ENCODE measurements around the gene KCNK4.

Gene KCNK4

DNA sequence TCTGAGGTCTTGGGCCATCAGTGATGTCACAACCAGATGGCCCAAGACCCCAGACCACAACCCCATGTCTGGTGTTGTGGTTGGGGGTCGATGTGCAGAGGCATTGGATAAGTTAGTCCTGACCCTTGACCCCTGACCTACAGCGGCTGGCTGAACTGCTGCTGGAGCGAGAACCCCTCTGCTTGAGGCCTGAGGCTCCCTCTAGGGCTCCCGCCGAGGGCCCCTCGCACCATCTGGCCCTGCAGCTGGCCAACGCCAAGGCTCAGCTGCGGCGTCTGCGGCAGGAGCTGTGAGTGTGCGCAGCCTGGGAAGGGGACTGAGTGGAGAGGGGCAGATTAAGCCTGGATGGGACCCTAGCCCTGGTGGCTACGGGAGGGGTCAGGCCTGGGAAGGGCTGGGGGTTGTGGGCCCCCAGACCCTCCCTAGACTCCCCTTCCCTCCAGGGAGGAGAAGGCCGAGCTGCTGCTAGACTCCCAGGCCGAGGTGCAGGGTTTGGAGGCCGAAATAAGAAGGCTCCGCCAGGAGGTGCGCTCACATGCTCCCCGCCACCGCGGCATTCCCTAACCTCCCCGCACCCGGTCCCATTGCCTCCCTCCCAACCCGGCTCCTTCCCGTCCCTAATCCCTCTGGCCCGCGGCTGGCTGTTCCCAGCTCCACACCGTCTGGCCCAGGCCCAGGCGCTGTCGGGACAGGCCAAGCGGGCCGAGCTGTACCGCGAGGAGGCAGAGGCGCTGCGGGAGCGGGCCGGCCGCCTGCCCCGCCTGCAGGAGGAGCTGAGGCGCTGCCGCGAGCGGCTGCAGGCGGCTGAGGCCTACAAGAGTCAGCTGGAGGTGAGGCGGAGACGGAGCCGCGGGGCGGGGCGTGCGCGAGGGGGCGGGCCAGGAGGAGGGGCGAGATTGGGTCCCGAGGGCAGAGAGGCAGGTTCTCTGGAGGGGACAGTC lies 51.0 kb downstream of the KCNK4 start:
- H3K27ac ChIP-seq (ENCODE audit: insufficient read depth in 1 of 2, low read depth in 1 of 2, low read length in 2 of 2, poor library complexity in 1 of 2, severe bottlenecking in 2 of 2): peak overlapping the region in 1 of 2 experiments; percentile 58
- 26% methylated on average over 43 of the region's 55 CpGs for WGBS (ENCODE audit: insufficient coverage)
- H3K36me3 ChIP-seq (ENCODE audit: control insufficient read depth in 4 of 4, insufficient read depth in 4 of 4, low read length in 3 of 4): peaks cover 0 to 11% (median 4%) of the 10 kb centered on the region in 4 experiments
- H3K4me3 ChIP-seq (ENCODE audit: control insufficient read depth in 1 of 7, extremely low read depth in 1 of 7, insufficient read depth in 4 of 7, low read depth in 2 of 7, low read length in 6 of 7): peak overlapping the region in 3 of 7 experiments; percentile 4 to 62 (median 45)
- H3K4me1 ChIP-seq (ENCODE audit: control extremely low read depth in 1 of 4, control insufficient read depth in 4 of 4, insufficient read depth in 4 of 4, low read length in 3 of 4): peaks cover 5 to 44% (median 35%) of the 10 kb centered on the region in 4 experiments
- no peaks in the 10 kb centered on the region for H3K27me3 ChIP-seq (replicated peaks in 2 of 5; ENCODE audit: control insufficient read depth in 4 of 5, insufficient read depth in 5 of 5, low read length in 4 of 5)
- CTCF ChIA-PET: interaction anchor here (0.9 to 10.9 kb wide), 9 partner anchors 10 to 382 kb away, joined by 3 to 154 read pairs (median 4); partner anchors contain the start of genes PLCB3, PRDX5, RPS6KA4 and TRMT112
- H3K9me3 ChIP-seq (ENCODE audit: control extremely low read depth in 1 of 5, control insufficient read depth in 4 of 5, insufficient read depth in 2 of 5, low read depth in 1 of 5, low read length in 4 of 5): no peaks in the 10 kb centered on the region
- peak; percentile 88 to 93 (median 92) for DNase-seq
- POLR2A ChIA-PET: interaction anchor here (0.6 to 1.0 kb wide), 3 partner anchors 13 to 401 kb away, joined by 3 to 4 read pairs (median 3); partner anchors contain the start of gene PRDX5

- ChIA-PET CTCF (interaction anchor here (0.9 to 10.9 kb wide), 9 partner anchors 8 to 381 kb away, joined by 3 to 154 read pairs (median 4); partner anchors contain the start of genes PRDX5, RPS6KA4 and TRMT112), POLR2A (interaction anchor here (0.9 to 1.0 kb wide), 2 partner anchors 12 to 25 kb away, joined by 3 to 4 read pairs; partner anchors contain the start of gene PRDX5)
- H3K9me3 ChIP-seq (ENCODE audit: control extremely low read depth in 1 of 5, control insufficient read depth in 4 of 5, insufficient read depth in 2 of 5, low read depth in 1 of 5, low read length in 4 of 5): no peaks in the 10 kb centered on the region
- H3K4me1 ChIP-seq (ENCODE audit: control extremely low read depth in 1 of 4, control insufficient read depth in 4 of 4, insufficient read depth in 4 of 4, low read length in 3 of 4): peaks cover 5 to 48% (median 36%) of the 10 kb centered on the region in 4 experiments
- no peak overlapping the region for H3K4me3 ChIP-seq (ENCODE audit: control insufficient read depth in 1 of 7, extremely low read depth in 1 of 7, insufficient read depth in 4 of 7, low read depth in 2 of 7, low read length in 6 of 7)
- no peak for DNase-seq
- 94% methylated on average over 23 of the region's 29 CpGs for WGBS (ENCODE audit: insufficient coverage)
- H3K36me3 ChIP-seq (ENCODE audit: control insufficient read depth in 4 of 4, insufficient read depth in 4 of 4, low read length in 3 of 4): peaks cover 0 to 11% (median 4%) of the 10 kb centered on the region in 4 experiments
- no peak overlapping the region for H3K27ac ChIP-seq (ENCODE audit: insufficient read depth in 1 of 2, low read depth in 1 of 2, low read length in 2 of 2, poor library complexity in 1 of 2, severe bottlenecking in 2 of 2)
- H3K27me3 ChIP-seq (replicated peaks in 2 of 5; ENCODE audit: control insufficient read depth in 4 of 5, insufficient read depth in 5 of 5, low read length in 4 of 5): no peaks in the 10 kb centered on the region
These were observed 52.0 kb downstream of the KCNK4 start for GRCh38 chr11:64342869-64343745.

- peaks cover 4 to 48% (median 36%) of the 10 kb centered on the region in 4 experiments for H3K4me1 ChIP-seq (ENCODE audit: control extremely low read depth in 1 of 4, control insufficient read depth in 4 of 4, insufficient read depth in 4 of 4, low read length in 3 of 4)
- H3K27me3 ChIP-seq (replicated peaks in 2 of 5; ENCODE audit: control insufficient read depth in 4 of 5, insufficient read depth in 5 of 5, low read length in 4 of 5): no peaks in the 10 kb centered on the region
- no peaks in the 10 kb centered on the region for H3K9me3 ChIP-seq (ENCODE audit: control extremely low read depth in 1 of 5, control insufficient read depth in 4 of 5, insufficient read depth in 2 of 5, low read depth in 1 of 5, low read length in 4 of 5)
- POLR2A ChIA-PET: no interaction called here
- H3K27ac ChIP-seq (ENCODE audit: insufficient read depth in 1 of 2, low read depth in 1 of 2, low read length in 2 of 2, poor library complexity in 1 of 2, severe bottlenecking in 2 of 2): no peak overlapping the region
- H3K4me3 ChIP-seq (ENCODE audit: control insufficient read depth in 1 of 7, extremely low read depth in 1 of 7, insufficient read depth in 4 of 7, low read depth in 2 of 7, low read length in 6 of 7): no peak overlapping the region
- no peak for DNase-seq
- CTCF ChIA-PET: interaction anchor here (1.6 to 10.9 kb wide), 5 partner anchors 8 to 27 kb away, joined by 4 to 154 read pairs (median 15); partner anchors contain the start of genes PRDX5, RPS6KA4 and TRMT112
- WGBS (ENCODE audit: insufficient coverage): 91% methylated on average over 15 of the region's 18 CpGs
- H3K36me3 ChIP-seq (ENCODE audit: control insufficient read depth in 4 of 4, insufficient read depth in 4 of 4, low read length in 3 of 4): peaks cover 0 to 11% (median 4%) of the 10 kb centered on the region in 4 experiments
These were observed 52.9 kb downstream of the KCNK4 start for GRCh38 chr11:64343767-64344559.

GRCh38 chr11:64344787-64345186 lies 53.7 kb downstream of the KCNK4 start:
- no peak for DNase-seq
- Histone ChIP-seq H3K27ac (ENCODE audit: insufficient read depth in 1 of 2, low read depth in 1 of 2, low read length in 2 of 2, poor library complexity in 1 of 2, severe bottlenecking in 2 of 2) (no peak overlapping the region), H3K36me3 (ENCODE audit: control insufficient read depth in 4 of 4, insufficient read depth in 4 of 4, low read length in 3 of 4) (peaks cover 0 to 11% (median 4%) of the 10 kb centered on the region in 4 experiments), H3K9me3 (ENCODE audit: control extremely low read depth in 1 of 5, control insufficient read depth in 4 of 5, insufficient read depth in 2 of 5, low read depth in 1 of 5, low read length in 4 of 5) (no peaks in the 10 kb centered on the region), H3K4me3 (ENCODE audit: control insufficient read depth in 1 of 7, extremely low read depth in 1 of 7, insufficient read depth in 4 of 7, low read depth in 2 of 7, low read length in 6 of 7) (no peak overlapping the region), H3K27me3 (replicated peaks in 2 of 5; ENCODE audit: control insufficient read depth in 4 of 5, insufficient read depth in 5 of 5, low read length in 4 of 5) (no peaks in the 10 kb centered on the region), H3K4me1 (ENCODE audit: control extremely low read depth in 1 of 4, control insufficient read depth in 4 of 4, insufficient read depth in 4 of 4, low read length in 3 of 4) (peaks cover 0 to 40% (median 30%) of the 10 kb centered on the region in 4 experiments)
- ChIA-PET CTCF (interaction anchor here (1.0 to 10.9 kb wide), 5 partner anchors 9 to 41 kb away, joined by 4 to 154 read pairs (median 4); partner anchors contain the start of genes PRDX5, RPS6KA4 and TRMT112), POLR2A (no interaction called here)
- 99% methylated on average over 27 of the region's 28 CpGs for WGBS (ENCODE audit: insufficient coverage)

GRCh38 chr11:64347193-64347867 lies 56.2 kb downstream of the KCNK4 start:
- Histone ChIP-seq H3K4me3 (ENCODE audit: control insufficient read depth in 1 of 7, extremely low read depth in 1 of 7, insufficient read depth in 4 of 7, low read depth in 2 of 7, low read length in 6 of 7) (no peak overlapping the region), H3K36me3 (ENCODE audit: control insufficient read depth in 4 of 4, insufficient read depth in 4 of 4, low read length in 3 of 4) (peaks cover 0 to 11% (median 4%) of the 10 kb centered on the region in 4 experiments), H3K9me3 (ENCODE audit: control extremely low read depth in 1 of 5, control insufficient read depth in 4 of 5, insufficient read depth in 2 of 5, low read depth in 1 of 5, low read length in 4 of 5) (no peaks in the 10 kb centered on the region), H3K4me1 (ENCODE audit: control extremely low read depth in 1 of 4, control insufficient read depth in 4 of 4, insufficient read depth in 4 of 4, low read length in 3 of 4) (peaks cover 0 to 14% (median 5%) of the 10 kb centered on the region in 4 experiments), H3K27me3 (replicated peaks in 2 of 5; ENCODE audit: control insufficient read depth in 4 of 5, insufficient read depth in 5 of 5, low read length in 4 of 5) (no peaks in the 10 kb centered on the region), H3K27ac (ENCODE audit: insufficient read depth in 1 of 2, low read depth in 1 of 2, low read length in 2 of 2, poor library complexity in 1 of 2, severe bottlenecking in 2 of 2) (no peak overlapping the region)
- ChIA-PET CTCF (interaction anchor here (0.9 to 10.9 kb wide), 4 partner anchors 9 to 30 kb away, joined by 3 to 154 read pairs (median 70); partner anchors contain the start of genes PRDX5, RPS6KA4 and TRMT112), POLR2A (no interaction called here)
- 73% methylated on average over 6 of the region's 12 CpGs for WGBS (ENCODE audit: insufficient coverage)
- peak in 1 of 3 donors; percentile 22 for DNase-seq
